HCT116 (cell line): Measurements from ENCODE around the gene PCDHGB3.

ENCODE experiments used
- ATF3 ChIP-seq: IDR thresholded peaks from 2 replicates; pipeline ENCODE4 v1.6.1; 2012
- CTCF ChIP-seq, 3 experiments: fragments of 200-600 bp in 1 of 3; sonication (generic) in 1 of 3; IDR thresholded peaks in 2 of 3; conservative IDR thresholded peaks in 1 of 3; 2 replicates each; pipeline ENCODE4 v1.5.1; 2012 to 2017; ENCODE audit warnings: low read depth in 2 of 3, low read length in 2 of 3, antibody characterized with exemption in 1 of 3, borderline replicate concordance in 1 of 3, control low read depth in 1 of 3, mild to moderate bottlenecking in 1 of 3, mixed read lengths in 1 of 3, mixed run types in 1 of 3, moderate library complexity in 1 of 3; ENCODE audit not compliant: insufficient read depth in 1 of 3
- EZH2 ChIP-seq: fragments of 200-600 bp; sonication (generic); IDR thresholded peaks from 2 replicates; pipeline ENCODE4 v1.6.1; 2017; ENCODE audit warnings: antibody characterized with exemption, mixed run types
- EZH2phosphoT487 ChIP-seq: fragments of 200-600 bp; IDR thresholded peaks from 2 replicates; pipeline ENCODE4 v1.6.1; 2018; ENCODE audit warnings: antibody characterized with exemption, borderline replicate concordance
- JUND ChIP-seq: IDR thresholded peaks from 2 replicates; pipeline ENCODE4 v1.6.1; 2012
- MAX ChIP-seq: IDR thresholded peaks from 2 replicates; pipeline ENCODE4 v1.6.1; 2012
- POLR2A ChIP-seq: IDR thresholded peaks from 2 replicates; pipeline ENCODE4 v1.7.0; 2011; ENCODE audit warnings: borderline replicate concordance; ENCODE audit not compliant: insufficient read depth, insufficient read length; ENCODE audit errors: extremely low read depth
- RAD21 ChIP-seq: IDR thresholded peaks from 2 replicates; pipeline ENCODE4 v1.6.1; 2012; ENCODE audit warnings: low read depth, mild to moderate bottlenecking
- REST ChIP-seq: IDR thresholded peaks from 2 replicates; pipeline ENCODE4 v1.6.1; 2012; ENCODE audit warnings: low read depth
- SIN3A ChIP-seq: IDR thresholded peaks from 2 replicates; pipeline ENCODE4 v1.6.1; 2012; ENCODE audit warnings: low read depth
- SRF ChIP-seq: IDR thresholded peaks from 2 replicates; pipeline ENCODE4 v1.6.1; 2012; ENCODE audit warnings: low read depth
- TCF7L2 ChIP-seq: IDR thresholded peaks from 2 replicates; pipeline ENCODE4 v1.7.0; 2011; ENCODE audit warnings: borderline replicate concordance, inconsistent platforms; ENCODE audit not compliant: insufficient read depth, insufficient read length; ENCODE audit errors: extremely low read depth
- YY1 ChIP-seq: IDR thresholded peaks from 2 replicates; pipeline ENCODE4 v1.6.1; 2011; ENCODE audit warnings: low read length, low read depth, moderate library complexity, mild to moderate bottlenecking; ENCODE audit not compliant: insufficient replicate concordance; ENCODE audit errors: extremely low read depth
- ZBTB33 ChIP-seq: IDR thresholded peaks from 2 replicates; pipeline ENCODE4 v1.6.1; 2011; ENCODE audit warnings: mild to moderate bottlenecking, low read length, moderate library complexity; ENCODE audit not compliant: insufficient replicate concordance; ENCODE audit errors: extremely low read depth

- TF ChIP-seq REST (no peak), RAD21 (no peak), CTCF (IDR thresholded peaks at IDR 0.05 in 2 of 3, conservative IDR thresholded peaks at IDR 0.05 in 1 of 3; ENCODE audit: borderline replicate concordance in 1 of 3, insufficient read depth in 1 of 3, low read depth in 2 of 3, low read length in 2 of 3) (no peak), EZH2phosphoT487 (no peak), SIN3A (no peak), POLR2A (no peak), ATF3 (no peak), MAX (no peak), TCF7L2 (no peak), YY1 (no peak), SRF (no peak), ZBTB33 (no peak), EZH2 (no peak), JUND (no peak)
Measured at GRCh38 chr5:141382469-141383294, 12.6 kb downstream of the PCDHGB3 start, which contains the start of gene PCDHGA7.
